Transverse colon (tissue), 4 donors: ENCODE measurements around the gene KIF1A. TPM values are rescaled to one million over a fixed set of nuclear protein-coding genes. Genes with fewer than 3 reads are reported as not detected.

Experiments used
- DNase-seq: peaks from one replicate; pipeline ENCODE4 v3.0.0-alpha.2; 2019
- H3K27ac ChIP-seq, 4 donors: fragments of 200-600 bp; sonication (generic); 2 replicates each; pipeline ENCODE4 v1.5.1; 2016 to 2018; ENCODE audit warnings: inconsistent platforms in 4 of 4
- H3K27me3 ChIP-seq: fragments of 200-600 bp; sonication (generic); 2 replicates; pipeline ENCODE4 v1.5.1; 2017; ENCODE audit warnings: inconsistent platforms
- H3K36me3 ChIP-seq, 4 donors: fragments of 200-600 bp; sonication (generic); 2 replicates each; pipeline ENCODE4 v1.5.1; 2017 to 2019; ENCODE audit warnings: inconsistent platforms in 4 of 4
- H3K4me1 ChIP-seq, 4 donors: fragments of 200-600 bp; sonication (generic); 2 replicates each; pipeline ENCODE4 v1.5.1; 2017 to 2020; ENCODE audit warnings: inconsistent platforms in 4 of 4
- H3K4me3 ChIP-seq, 4 donors: fragments of 200-600 bp; sonication (generic); 1 replicate in 1 of 4; 2 replicates in 3 of 4; pipeline versions ENCODE4 v1.5.1 to v1.6.1; 2017 to 2019; ENCODE audit warnings: inconsistent platforms in 4 of 4
- H3K9me3 ChIP-seq, 2 donors: fragments of 200-600 bp; sonication (generic); 2 replicates each; pipeline ENCODE4 v1.5.1; 2017 to 2019; ENCODE audit warnings: inconsistent platforms in 2 of 2
- CTCF ChIP-seq, 5 experiments: fragments of 200-600 bp in 3 of 5; fragments of 450-650 bp in 2 of 5; sonication (generic) in 3 of 5; IDR thresholded peaks; 1 replicate in 2 of 5; 2 replicates in 3 of 5; pipeline ENCODE4 v1.5.1; 2016 to 2017; ENCODE audit warnings: antibody characterized with exemption in 5 of 5, inconsistent platforms in 3 of 5, mild to moderate bottlenecking in 2 of 5, moderate library complexity in 1 of 5
- EP300 ChIP-seq: sonication (generic); formaldehyde crosslinking; IDR thresholded peaks from one replicate; pipeline ENCODE4 v1.6.1; 2017; ENCODE audit warnings: antibody characterized with exemption, low read depth
- POLR2A ChIP-seq: fragments of 450-650 bp; IDR thresholded peaks from one replicate; pipeline ENCODE4 v1.6.1; 2016; ENCODE audit warnings: antibody characterized with exemption, mild to moderate bottlenecking, moderate library complexity
- POLR2AphosphoS5 ChIP-seq, 3 donors: sonication (generic); formaldehyde crosslinking; IDR thresholded peaks; one replicate each; pipeline ENCODE4 v1.6.1; 2016; ENCODE audit warnings: antibody characterized with exemption in 3 of 3
- WGBS, 2 donors: methylation state at CpG; one replicate each; pipeline ENCODE4 v1.1.5; 2018; ENCODE audit warnings: low coverage in 1 of 2; 5-methylcytosine and 5-hydroxymethylcytosine counted together
- in situ Hi-C, 4 donors: fragments of 200-750 bp; cut with MboI; loops; one replicate each; pipeline versions ENCODE4 v1.15.0 to v1.15.1; 2017; ENCODE audit warnings: low sequenced_read_pairs in 3 of 4, low pct_ligation_motif_present in 1 of 4, low pct_unique_long_range_greater_than_20kb in 1 of 4
- intact Hi-C: fragments of 100-400 bp; cut with DNase I; formaldehyde crosslinking; loops from one replicate; pipeline ENCODE4 v1.15.1; 2023; ENCODE audit warnings: low total_unique reads
- total RNA-seq, 4 donors: library from RNA; depleted of rRNA; stranded (reverse); fragments of >200 nt; gene quantifications; one replicate each; pipeline ENCODE4 v1.1.0, GENCODE V29; 2016

KIF1A gene
- total RNA-seq, 4 donors from 2014 or later: 0.40 to 3.4 (median 2.9) TPM

GRCh38 chr2:240721596-240722180, 98.3 kb downstream of the KIF1A start:
- H3K27me3 ChIP-seq: no peaks in the 10 kb centered on the region
- WGBS, 2 donors: 78% methylated on average over 20 of the region's 20 CpGs; no CpG with 5 or more reads in 1 of the 2 donors
- no peak for TF ChIP-seq POLR2AphosphoS5 (IDR thresholded peaks at IDR 0.05)
- no peak for TF ChIP-seq CTCF (IDR thresholded peaks at IDR 0.05)
- TF ChIP-seq EP300: no peak
- TF ChIP-seq POLR2A: no peak
- intact Hi-C loops (no loop called here), in situ Hi-C loops (loop anchor here in 2 of 4 donors (25.0 kb wide), 1 partner anchor 209 kb away; no protein-coding TSS in a partner anchor)
- H3K4me1 ChIP-seq: no peaks in the 10 kb centered on the region
- no peaks in the 10 kb centered on the region for H3K9me3 ChIP-seq
- no peak overlapping the region for H3K27ac ChIP-seq
- H3K4me3 ChIP-seq: no peak overlapping the region
- H3K36me3 ChIP-seq: no peaks in the 10 kb centered on the region
- DNase-seq: no peak

- Histone ChIP-seq H3K4me1 (no peaks in the 10 kb centered on the region), H3K27me3 (no peaks in the 10 kb centered on the region), H3K36me3 (no peaks in the 10 kb centered on the region), H3K27ac (no peak overlapping the region), H3K9me3 (no peaks in the 10 kb centered on the region), H3K4me3 (no peak overlapping the region)
- 88 to 100% methylated on average over 2 to 20 of the region's 25 CpGs for WGBS, 2 donors
- intact Hi-C loops: no loop called here
- TF ChIP-seq POLR2A (no peak), EP300 (no peak), POLR2AphosphoS5 (IDR thresholded peaks at IDR 0.05) (no peak), CTCF (IDR thresholded peaks at IDR 0.05) (no peak)
- in situ Hi-C loops: loop anchor here in 2 of 4 donors (25.0 kb wide), 1 partner anchor 209 kb away; no protein-coding TSS in a partner anchor
- no peak for DNase-seq
Measured at GRCh38 chr2:240720686-240721595, 99.1 kb downstream of the KIF1A start.

- intact Hi-C loops (no loop called here), in situ Hi-C loops (loop anchor here in 2 of 4 donors (25.0 kb wide), 1 partner anchor 208 kb away; no protein-coding TSS in a partner anchor)
- Histone ChIP-seq H3K27me3 (no peaks in the 10 kb centered on the region), H3K4me3 (no peak overlapping the region), H3K27ac (no peak overlapping the region), H3K4me1 (no peaks in the 10 kb centered on the region), H3K36me3 (no peaks in the 10 kb centered on the region), H3K9me3 (no peaks in the 10 kb centered on the region)
- no peak for DNase-seq
- WGBS, 2 donors: 77 to 81% methylated on average over 5 to 20 of the region's 25 CpGs
- TF ChIP-seq EP300 (no peak), POLR2AphosphoS5 (IDR thresholded peaks at IDR 0.05) (no peak), POLR2A (no peak), CTCF (IDR thresholded peaks at IDR 0.05) (no peak)
Measured at GRCh38 chr2:240719676-240720545, 100.1 kb downstream of the KIF1A start.
